Epithelial cell of alveolus of lung (primary cell): ENCODE data around the gene UQCRH. TPM values are rescaled to one million over a fixed set of nuclear protein-coding genes. Genes with fewer than 3 reads are reported as not detected.

Experiments
- total RNA-seq: library from RNA; depleted of rRNA; stranded (reverse); fragments of >200 nt; gene quantifications from 2 replicates; pipeline ENCODE4 v1.2.1, GENCODE V29; 2015

The UQCRH gene
- 453 and 735 TPM in 2 replicates for total RNA-seq

DNA sequence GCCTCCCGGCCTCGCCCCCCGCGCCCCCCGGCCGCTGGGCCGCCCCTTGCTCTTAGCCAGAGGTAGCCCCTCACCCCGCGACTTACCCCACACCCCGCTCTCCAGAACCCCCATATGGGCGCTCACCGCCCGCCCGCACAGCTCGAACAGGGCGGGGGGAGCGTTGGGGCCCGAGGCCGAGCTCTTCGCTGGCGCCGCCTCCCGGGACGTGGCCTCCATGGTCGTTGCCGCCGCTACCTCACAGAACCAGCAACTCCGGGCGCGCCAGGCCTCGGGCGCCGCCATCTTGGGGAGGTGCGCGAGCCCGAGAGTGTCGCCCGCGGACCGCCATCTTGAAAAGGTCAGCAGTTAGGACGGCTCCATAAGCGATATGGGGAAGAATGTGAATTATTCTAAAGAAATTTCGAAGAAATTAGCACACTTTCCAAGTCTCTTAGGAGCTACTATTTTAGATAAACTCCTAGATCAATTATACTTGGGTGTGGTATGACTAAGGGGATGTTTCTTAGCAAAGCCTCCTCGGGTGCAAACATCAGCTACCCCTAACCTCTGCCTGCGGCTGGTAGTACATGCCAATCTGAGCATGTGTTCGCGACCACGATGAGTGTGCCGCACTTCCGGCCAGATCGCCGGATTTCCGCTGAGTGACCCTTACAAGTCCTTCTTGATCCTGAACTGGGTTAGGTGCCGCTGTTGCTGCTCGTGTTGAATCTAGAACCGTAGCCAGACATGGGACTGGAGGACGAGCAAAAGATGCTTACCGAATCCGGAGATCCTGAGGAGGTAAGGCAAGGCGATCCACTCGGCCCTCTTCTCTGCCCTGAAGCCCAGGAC lies at the start of gene UQCRH, which contains the start of gene LRRC41:
Gene UQCRH, plus strand, starts transcription at position 661 of the 834 bp plus-strand sequence. Its CDS starts 69 bp downstream, at position 730.
Gene LRRC41, minus strand, starts transcription at position 579 of the 834 bp plus-strand sequence. Its CDS starts 294 bp downstream, at position 285.

GRCh38 chr1:46340404-46341221 lies 37.1 kb downstream of the UQCRH start, which contains the start of gene NSUN4:
Gene NSUN4, plus strand, starts transcription at chr1:46340807. Its CDS starts 20 bp downstream, at chr1:46340827.

Other genes starting within 250 kb of the UQCRH start
- 1.1 and 2.2 TPM in 2 replicates for gene PIK3R3, start 171.1 kb upstream of the UQCRH start, total RNA-seq
- gene TSPAN1, start 128.6 kb upstream of the UQCRH start, total RNA-seq = 1.6 and 2.0 TPM in 2 replicates
- not detected in 2 replicates for gene P3R3URF, start 127.2 kb upstream of the UQCRH start, total RNA-seq
- gene POMGNT1, start 105.3 kb upstream of the UQCRH start, total RNA-seq = 25.8 and 52.6 TPM in 2 replicates
- 2.8 and 3.8 TPM in 2 replicates for gene LURAP1, start 100.4 kb upstream of the UQCRH start, total RNA-seq
- gene RAD54L, start 55.9 kb upstream of the UQCRH start, total RNA-seq = 2.9 and 12.0 TPM in 2 replicates
- gene LRRC41, start 82 bp upstream of the UQCRH start, total RNA-seq = 107 and 118 TPM in 2 replicates
- 13.3 and 14.9 TPM in 2 replicates for gene NSUN4, start 37.1 kb downstream of the UQCRH start, total RNA-seq
- gene FAAH, start 90.6 kb downstream of the UQCRH start, total RNA-seq = 0.65 and 0.72 TPM in 2 replicates
- not detected in 2 replicates for gene DMBX1, start 186.1 kb downstream of the UQCRH start, total RNA-seq
- not detected in 2 replicates for gene KNCN, start 247.9 kb downstream of the UQCRH start, total RNA-seq